HG03097 (cell line): ENCODE data around the gene IRX5.

ENCODE experiments used
- ATAC-seq: cut with Tn5 transposase; IDR thresholded peaks from one replicate; pipeline ENCODE4 v1.9.1; 2021; ENCODE audit not compliant: unreplicated experiment, low FRiP score

The IRX5 gene

GRCh38 chr16:54944002-54944401, 13.3 kb downstream of the IRX5 start:
- no peak for ATAC-seq

DNA sequence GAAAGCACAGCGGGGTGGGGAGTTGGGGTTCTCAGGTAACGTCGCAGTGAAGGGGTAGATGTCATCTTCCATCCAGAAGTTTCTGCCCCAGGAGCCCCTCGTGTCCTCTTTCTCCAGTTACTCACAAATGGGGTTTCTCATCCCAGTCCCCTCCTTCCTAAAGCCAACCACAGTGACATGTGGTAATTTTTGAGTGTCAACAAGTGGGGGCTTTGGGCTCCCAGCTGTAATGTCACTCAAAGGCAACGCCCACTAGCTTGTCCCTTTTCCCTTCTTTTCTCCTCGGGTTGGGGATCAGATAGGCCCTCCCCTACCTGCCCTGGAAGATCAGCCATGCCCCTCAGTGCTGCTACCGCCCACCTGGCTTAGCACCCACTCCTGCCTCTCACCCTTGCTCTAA, 14.4 kb downstream of the IRX5 start:
- no peak for ATAC-seq

DNA sequence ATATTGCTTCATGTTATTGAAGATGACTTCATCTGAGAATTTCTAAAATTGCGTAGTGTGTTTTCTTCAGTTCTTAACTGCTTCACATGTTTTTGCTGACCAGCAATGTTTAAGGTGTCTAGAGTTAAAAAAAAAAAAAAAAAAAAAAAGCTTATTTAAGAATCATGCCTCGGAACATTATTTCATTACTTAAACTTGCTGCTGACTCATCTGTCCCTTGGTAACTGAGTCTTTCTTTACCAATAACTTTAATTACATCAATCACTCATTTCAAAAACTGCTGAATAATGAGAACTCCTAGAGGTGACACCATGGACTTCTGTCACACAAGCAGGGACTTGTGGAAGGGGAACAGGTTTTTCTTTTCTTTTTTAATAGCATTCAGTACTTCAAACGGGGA, 16.2 kb downstream of the IRX5 start:
- no peak for ATAC-seq

DNA sequence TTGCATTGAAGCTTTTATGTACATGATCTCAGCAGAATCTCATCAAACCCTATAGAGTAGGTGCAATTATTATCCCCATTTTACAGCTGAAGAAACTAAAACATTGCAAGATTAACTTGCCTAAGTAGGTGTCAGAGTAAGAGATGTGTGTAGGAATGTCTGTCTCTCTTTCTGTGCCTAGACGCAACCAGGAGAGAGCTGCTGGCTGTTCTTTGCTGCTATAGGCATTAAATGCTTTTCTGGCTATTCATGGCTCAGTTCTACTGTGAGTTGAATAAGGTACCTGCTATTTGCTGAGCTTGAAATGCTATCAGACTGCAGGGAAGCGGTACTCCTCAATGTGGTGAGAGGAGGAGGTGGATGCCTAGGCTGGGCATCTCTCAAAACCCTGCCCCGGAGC, 17.0 kb downstream of the IRX5 start:
- ATAC-seq: no peak

- no peak for ATAC-seq
Measured at GRCh38 chr16:54952195-54952594, 21.5 kb downstream of the IRX5 start.

GRCh38 chr16:54953461-54953860, 22.8 kb downstream of the IRX5 start:
- ATAC-seq: no peak

DNA sequence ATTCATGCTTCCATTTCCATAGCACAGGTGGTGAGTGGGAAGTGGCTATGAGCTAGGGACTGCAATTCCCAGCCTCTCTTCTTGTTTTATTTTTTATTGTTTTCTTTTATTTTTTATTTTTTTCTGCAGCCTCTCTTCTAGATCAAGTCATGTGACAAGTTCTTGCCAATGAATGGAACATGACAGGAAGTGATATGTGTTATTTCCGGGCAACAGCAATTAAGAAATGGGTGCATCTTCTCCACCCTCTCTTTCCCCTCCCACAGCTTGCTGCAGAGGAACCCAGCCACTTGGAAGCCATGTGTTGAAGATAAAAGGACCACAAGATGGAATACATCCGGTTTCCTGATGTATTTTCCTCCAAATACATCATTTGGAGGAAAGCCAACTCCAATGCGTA, 23.6 kb downstream of the IRX5 start:
- no peak for ATAC-seq

DNA sequence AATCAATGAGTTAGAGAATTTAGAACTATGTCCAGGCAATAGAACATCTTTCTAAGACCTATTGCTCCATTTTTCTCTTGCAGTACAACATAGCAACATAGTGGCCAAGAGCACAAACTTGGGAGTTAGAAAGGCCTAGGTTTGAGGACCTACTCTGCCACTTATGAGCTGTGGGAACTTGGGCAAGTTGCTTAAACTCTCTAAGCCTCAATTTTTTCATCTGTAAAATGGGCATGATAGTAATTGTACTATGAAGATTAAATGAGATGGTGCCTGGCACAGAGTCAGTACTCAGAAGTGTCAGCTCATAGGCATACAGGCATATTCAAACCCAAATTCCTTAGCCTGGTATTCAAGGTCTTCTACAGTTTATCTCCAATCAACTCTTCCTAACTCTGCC, 25.1 kb downstream of the IRX5 start:
- no peak for ATAC-seq

- ATAC-seq: no peak
Measured at GRCh38 chr16:54957403-54958166, 26.9 kb downstream of the IRX5 start.

GRCh38 chr16:54962045-54962444, 31.4 kb downstream of the IRX5 start:
- ATAC-seq: no peak

DNA sequence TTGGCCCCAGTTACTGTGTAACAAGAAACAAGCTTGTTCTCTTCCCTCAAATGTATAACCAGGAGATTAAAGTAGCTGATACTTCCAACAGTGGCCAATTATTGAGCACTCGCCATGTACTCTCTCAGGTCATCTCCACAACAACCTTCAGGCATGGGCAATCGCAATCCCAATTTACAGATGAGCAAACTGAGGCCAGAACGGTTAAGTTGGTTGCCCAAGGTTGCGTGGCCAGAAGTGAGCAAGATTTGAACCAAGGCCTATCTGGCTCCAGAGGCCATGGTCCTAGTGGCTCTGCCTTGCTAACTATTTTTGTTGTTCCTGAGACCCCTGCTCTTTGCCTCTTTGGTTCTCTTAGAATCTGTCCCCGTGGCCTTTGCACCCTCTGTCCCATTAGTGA, 33.6 kb downstream of the IRX5 start:
- no peak for ATAC-seq

- no peak for ATAC-seq
Measured at GRCh38 chr16:54965464-54965863, 34.8 kb downstream of the IRX5 start.

GRCh38 chr16:54968011-54968410, 37.3 kb downstream of the IRX5 start:
- ATAC-seq: no peak

GRCh38 chr16:54968784-54969183, 38.1 kb downstream of the IRX5 start:
- ATAC-seq: no peak

DNA sequence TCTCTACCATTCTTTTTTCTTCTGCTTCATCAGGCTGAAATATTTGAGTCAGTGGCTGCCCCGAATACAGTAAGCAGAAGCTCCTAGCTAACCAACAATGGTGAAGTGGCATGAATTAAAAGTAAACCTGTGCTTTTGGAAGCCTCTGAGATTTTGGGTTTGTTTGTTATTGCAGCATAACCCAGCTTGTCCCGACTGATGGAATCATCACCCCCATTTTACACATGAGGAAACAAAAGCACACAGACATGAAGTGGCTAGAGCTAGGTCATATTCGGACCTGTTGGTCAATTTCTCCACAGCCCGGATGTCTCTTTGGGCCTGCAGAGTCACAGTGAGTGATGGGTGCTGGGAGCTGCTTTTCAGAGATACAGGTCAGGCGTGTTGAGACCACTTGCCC, 39.4 kb downstream of the IRX5 start:
- ATAC-seq: no peak

- ATAC-seq: no peak
Measured at GRCh38 chr16:54974367-54974766, 43.7 kb downstream of the IRX5 start.

- ATAC-seq: no peak
Measured at GRCh38 chr16:54976651-54977200, 46.1 kb downstream of the IRX5 start.

DNA sequence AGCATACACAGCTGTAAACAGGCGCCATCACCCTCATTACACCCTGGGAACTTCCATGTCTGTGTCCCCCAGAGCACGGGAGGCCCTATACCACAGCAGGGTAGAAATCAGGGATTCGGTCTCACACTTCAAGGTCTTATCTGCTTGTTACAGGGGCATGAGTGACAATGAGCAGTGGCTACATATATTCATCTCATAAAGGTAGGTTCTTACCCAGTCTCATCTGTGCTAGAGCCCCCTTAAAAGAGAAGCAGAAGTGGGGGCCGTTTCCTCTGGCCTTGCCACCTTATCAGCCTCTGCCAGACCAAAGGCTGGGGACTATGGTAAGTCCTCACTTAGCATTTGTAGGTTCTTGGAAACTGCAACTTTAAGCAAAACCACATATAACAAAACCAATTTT, 46.5 kb downstream of the IRX5 start:
- no peak for ATAC-seq

DNA sequence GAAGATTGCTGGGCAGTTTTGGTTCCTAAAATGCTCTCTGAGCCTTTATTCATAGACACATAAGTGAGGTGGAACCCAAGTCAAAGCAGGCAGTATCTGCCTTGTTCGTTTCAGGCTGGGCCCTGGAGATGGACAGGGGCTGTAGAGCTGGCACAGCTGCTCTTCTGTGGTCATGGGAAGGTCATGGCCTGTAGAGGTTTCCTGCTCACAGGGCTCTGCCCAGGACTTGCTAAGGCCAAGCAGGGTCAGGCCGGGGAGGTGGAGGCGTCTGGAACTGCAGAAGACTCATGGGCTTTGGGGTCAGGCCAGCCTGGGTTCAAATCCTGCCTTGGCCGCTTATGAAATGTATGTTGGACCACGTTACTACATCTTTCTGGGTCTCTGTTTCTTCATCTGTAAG, 50.2 kb downstream of the IRX5 start:
- no peak for ATAC-seq
